PFSK-1 (cell line): Measurements from ENCODE around the gene TNS1.

Experiments
- FOXP2 ChIP-seq: optimal IDR thresholded peaks from 2 replicates; pipeline ENCODE3; 2011; ENCODE audit warnings: borderline replicate concordance, control low read depth, inconsistent platforms; ENCODE audit not compliant: insufficient read depth; ENCODE audit errors: extremely low read length, extremely low read depth
- POLR2AphosphoS5 ChIP-seq: IDR thresholded peaks from 2 replicates; pipeline ENCODE4 v1.6.1; 2012; ENCODE audit warnings: low read depth, mild to moderate bottlenecking, control low read depth, low read length, moderate library complexity
- SIN3A ChIP-seq: IDR thresholded peaks from 2 replicates; pipeline ENCODE4 v1.6.1; 2012; ENCODE audit warnings: mild to moderate bottlenecking, low read length, moderate library complexity, borderline replicate concordance; ENCODE audit not compliant: insufficient read depth
- TAF1 ChIP-seq: IDR thresholded peaks from 2 replicates; pipeline ENCODE4 v1.6.1; 2012; ENCODE audit warnings: low read length, control low read depth, borderline replicate concordance; ENCODE audit not compliant: insufficient read depth
- TF ChIP-seq, protein P1 (sequence below), 2 experiments: IDR thresholded peaks; 2 replicates each; pipeline versions ENCODE4 v1.6.1 to v1.8.0; 2011 to 2012; ENCODE audit warnings: low read depth in 2 of 2, low read length in 2 of 2, control low read depth in 1 of 2, inconsistent platforms in 1 of 2, mild to moderate bottlenecking in 1 of 2, moderate library complexity in 1 of 2; ENCODE audit not compliant: insufficient read depth in 1 of 2

GRCh38 chr2:218033590-218034496, 31.0 kb upstream of the TNS1 start:
- TF ChIP-seq POLR2AphosphoS5 (no peak), TAF1 (no peak), FOXP2 (no peak), SIN3A (no peak)
- TF ChIP-seq, protein P1, sequence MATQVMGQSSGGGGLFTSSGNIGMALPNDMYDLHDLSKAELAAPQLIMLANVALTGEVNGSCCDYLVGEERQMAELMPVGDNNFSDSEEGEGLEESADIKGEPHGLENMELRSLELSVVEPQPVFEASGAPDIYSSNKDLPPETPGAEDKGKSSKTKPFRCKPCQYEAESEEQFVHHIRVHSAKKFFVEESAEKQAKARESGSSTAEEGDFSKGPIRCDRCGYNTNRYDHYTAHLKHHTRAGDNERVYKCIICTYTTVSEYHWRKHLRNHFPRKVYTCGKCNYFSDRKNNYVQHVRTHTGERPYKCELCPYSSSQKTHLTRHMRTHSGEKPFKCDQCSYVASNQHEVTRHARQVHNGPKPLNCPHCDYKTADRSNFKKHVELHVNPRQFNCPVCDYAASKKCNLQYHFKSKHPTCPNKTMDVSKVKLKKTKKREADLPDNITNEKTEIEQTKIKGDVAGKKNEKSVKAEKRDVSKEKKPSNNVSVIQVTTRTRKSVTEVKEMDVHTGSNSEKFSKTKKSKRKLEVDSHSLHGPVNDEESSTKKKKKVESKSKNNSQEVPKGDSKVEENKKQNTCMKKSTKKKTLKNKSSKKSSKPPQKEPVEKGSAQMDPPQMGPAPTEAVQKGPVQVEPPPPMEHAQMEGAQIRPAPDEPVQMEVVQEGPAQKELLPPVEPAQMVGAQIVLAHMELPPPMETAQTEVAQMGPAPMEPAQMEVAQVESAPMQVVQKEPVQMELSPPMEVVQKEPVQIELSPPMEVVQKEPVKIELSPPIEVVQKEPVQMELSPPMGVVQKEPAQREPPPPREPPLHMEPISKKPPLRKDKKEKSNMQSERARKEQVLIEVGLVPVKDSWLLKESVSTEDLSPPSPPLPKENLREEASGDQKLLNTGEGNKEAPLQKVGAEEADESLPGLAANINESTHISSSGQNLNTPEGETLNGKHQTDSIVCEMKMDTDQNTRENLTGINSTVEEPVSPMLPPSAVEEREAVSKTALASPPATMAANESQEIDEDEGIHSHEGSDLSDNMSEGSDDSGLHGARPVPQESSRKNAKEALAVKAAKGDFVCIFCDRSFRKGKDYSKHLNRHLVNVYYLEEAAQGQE (IDR thresholded peaks at IDR 0.05; ENCODE audit: insufficient read depth in 1 of 2, low read depth in 2 of 2, low read length in 2 of 2) = no peak
